Activated naive CD4-positive, alpha-beta T cell treated with anti-CD3 and anti-CD28 coated beads, Interleukin-2, amount 50 U/mL, for 16 hours (primary cell): ENCODE results near the gene YIPF2.

Experiments used
- DNase-seq: peaks from one replicate; pipeline ENCODE4 v3.0.0-alpha.2; 2020

YIPF2 gene

DNA sequence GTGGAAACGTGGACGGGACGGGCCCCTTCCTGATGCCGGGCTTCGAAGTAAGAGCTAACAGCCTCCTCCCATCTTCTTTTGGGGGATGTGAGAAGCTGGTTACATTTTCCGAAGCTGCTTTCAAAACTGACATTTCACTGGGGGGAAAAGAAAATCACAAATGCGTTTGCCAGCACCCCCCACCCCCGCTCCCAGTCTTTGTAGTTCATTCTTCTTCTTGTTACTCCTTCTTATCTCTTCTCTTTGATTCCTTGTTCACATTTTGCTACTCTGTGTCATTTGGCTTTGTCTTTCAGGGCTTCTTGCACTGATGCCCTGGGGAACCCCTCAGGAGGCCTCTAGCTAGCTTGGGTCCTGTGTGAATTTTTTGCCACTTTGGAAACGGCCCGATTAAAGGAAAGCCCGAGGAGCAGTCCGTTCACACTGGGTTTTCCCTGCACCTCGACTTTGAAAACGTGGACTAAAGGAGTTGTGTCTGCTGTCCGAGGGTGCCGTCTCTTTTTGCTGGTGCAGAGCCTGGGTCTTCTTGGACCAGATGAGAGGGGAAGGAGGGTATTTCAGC lies 55.8 kb downstream of the YIPF2 start:
- DNase-seq, result peak; percentile 54
